MM.1S (cell line): ENCODE measurements around the gene PLA2G6.

Source experiments
- DNase-seq: peaks from one replicate; pipeline ENCODE4 v3.0.0-alpha.2; 2015
- H2AFZ ChIP-seq: fragments of 300-600 bp; sonication (generic); 2 replicates; pipeline ENCODE4 v1.6.0; 2016; ENCODE audit warnings: antibody characterized with exemption, low read length
- H3F3A ChIP-seq: fragments of 300-600 bp; sonication (generic); 2 replicates; pipeline ENCODE4 v1.6.1; 2016; ENCODE audit warnings: mild to moderate bottlenecking, antibody characterized with exemption, low read length, moderate library complexity, mixed read lengths; ENCODE audit not compliant: insufficient read depth
- H3K27ac ChIP-seq: fragments of 300-600 bp; sonication (generic); 2 replicates; pipeline ENCODE4 v1.5.1; 2016; ENCODE audit warnings: mild to moderate bottlenecking, low read length
- H3K27me3 ChIP-seq: fragments of 300-600 bp; sonication (generic); replicated peaks from 2 replicates; pipeline ENCODE4 v1.6.0; 2016; ENCODE audit warnings: low read length; ENCODE audit not compliant: insufficient read depth
- H3K36me3 ChIP-seq: fragments of 300-600 bp; sonication (generic); replicated peaks from 2 replicates; pipeline ENCODE4 v1.6.1; 2016; ENCODE audit warnings: mild to moderate bottlenecking, low read length, mixed read lengths; ENCODE audit not compliant: insufficient read depth
- H3K4me1 ChIP-seq: fragments of 300-600 bp; sonication (generic); 2 replicates; pipeline ENCODE4 v1.6.1; 2016; ENCODE audit warnings: low read length, mixed read lengths
- H3K4me2 ChIP-seq: fragments of 300-600 bp; sonication (generic); 2 replicates; pipeline ENCODE4 v1.6.0; 2016; ENCODE audit warnings: low read depth, low read length
- H3K4me3 ChIP-seq: fragments of 300-600 bp; sonication (generic); 2 replicates; pipeline ENCODE4 v1.5.1; 2016; ENCODE audit warnings: low read length, mixed read lengths
- H3K79me2 ChIP-seq: fragments of 300-600 bp; sonication (generic); 2 replicates; pipeline ENCODE4 v1.6.1; 2016; ENCODE audit warnings: mixed run types, low read length, mixed read lengths
- H3K9ac ChIP-seq: fragments of 300-600 bp; sonication (generic); 2 replicates; pipeline ENCODE4 v1.6.1; 2016; ENCODE audit warnings: low read length, mixed read lengths
- H3K9me2 ChIP-seq: fragments of 300-600 bp; sonication (generic); replicated peaks from 2 replicates; pipeline ENCODE4 v1.6.1; 2016; ENCODE audit warnings: mild to moderate bottlenecking, low read length, mixed read lengths; ENCODE audit not compliant: insufficient read depth
- H3K9me3 ChIP-seq: fragments of 300-600 bp; sonication (generic); replicated peaks from 2 replicates; pipeline ENCODE4 v1.6.1; 2016; ENCODE audit warnings: mild to moderate bottlenecking, low read length, mixed read lengths; ENCODE audit not compliant: insufficient read depth
- H4K20me1 ChIP-seq: fragments of 300-600 bp; sonication (generic); 2 replicates; pipeline ENCODE4 v1.6.1; 2016; ENCODE audit warnings: mild to moderate bottlenecking, low read length, moderate library complexity, mixed read lengths; ENCODE audit not compliant: insufficient read depth
- CTCF ChIP-seq: fragments of 300-600 bp; sonication (generic); IDR thresholded peaks from 2 replicates; pipeline ENCODE4 v1.5.1; 2016; ENCODE audit warnings: antibody characterized with exemption, low read length, mixed read lengths
- EZH2 ChIP-seq: fragments of 300-600 bp; sonication (generic); optimal IDR thresholded peaks from 2 replicates; pipeline ENCODE3; 2017; ENCODE audit warnings: low read depth, mild to moderate bottlenecking, antibody characterized with exemption, low read length, mixed read lengths
- EZH2phosphoT487 ChIP-seq: fragments of 300-600 bp; sonication (generic); IDR thresholded peaks from 2 replicates; pipeline ENCODE4 v1.6.1; 2018; ENCODE audit warnings: antibody characterized with exemption, low read length

PLA2G6 gene

GRCh38 chr22:38201371-38201710, 19.7 kb upstream of the PLA2G6 start:
- no peaks in the 10 kb centered on the region for H3K9me2 ChIP-seq
- peak overlapping the region; percentile 43; the same call in 1 of the 2 replicates for H3K9ac ChIP-seq
- peak overlapping the region; percentile 48 for H3K4me3 ChIP-seq
- no peaks in the 10 kb centered on the region for H3K27me3 ChIP-seq
- H3F3A ChIP-seq = peaks cover 15% of the 10 kb centered on the region; the same call in 1 of the 2 replicates
- no peak overlapping the region for H3K27ac ChIP-seq
- peak overlapping the region; percentile 68 for H2AFZ ChIP-seq
- peaks cover 43% of the 10 kb centered on the region for H3K79me2 ChIP-seq
- H3K4me2 ChIP-seq = peak overlapping the region; percentile 70
- no peaks in the 10 kb centered on the region for H3K36me3 ChIP-seq
- no peaks in the 10 kb centered on the region for H3K9me3 ChIP-seq
- H3K4me1 ChIP-seq = peaks cover 26% of the 10 kb centered on the region
- no peak for DNase-seq
- no peak for TF ChIP-seq EZH2
- TF ChIP-seq EZH2phosphoT487 = no peak
- no peak for TF ChIP-seq CTCF
- no peaks in the 10 kb centered on the region for H4K20me1 ChIP-seq

GRCh38 chr22:38199826-38200559, 18.4 kb upstream of the PLA2G6 start:
- TF ChIP-seq EZH2 (no peak), EZH2phosphoT487 (no peak), CTCF (no peak)
- no peaks in the 10 kb centered on the region for H3K27me3 ChIP-seq
- H3K27ac ChIP-seq = peak overlapping the region; percentile 69; the same call in 1 of the 2 replicates
- no peak overlapping the region for H3K4me3 ChIP-seq
- H3F3A ChIP-seq = peaks cover 15% of the 10 kb centered on the region
- no peak overlapping the region for H2AFZ ChIP-seq
- no peaks in the 10 kb centered on the region for H3K9me3 ChIP-seq
- no peaks in the 10 kb centered on the region for H3K36me3 ChIP-seq
- H3K9me2 ChIP-seq = no peaks in the 10 kb centered on the region
- H3K4me2 ChIP-seq = peak overlapping the region; percentile 51; the same call in 1 of the 2 replicates
- no peaks in the 10 kb centered on the region for H4K20me1 ChIP-seq
- H3K9ac ChIP-seq = no peak overlapping the region
- H3K4me1 ChIP-seq = peaks cover 28% of the 10 kb centered on the region
- DNase-seq = no peak
- peaks cover 30% of the 10 kb centered on the region for H3K79me2 ChIP-seq

- H3K4me1 ChIP-seq = peaks cover 29% of the 10 kb centered on the region
- no peak overlapping the region for H3K9ac ChIP-seq
- no peak overlapping the region for H3K4me2 ChIP-seq
- no peak overlapping the region for H3K4me3 ChIP-seq
- peaks cover 8% of the 10 kb centered on the region for H3F3A ChIP-seq
- no peak for TF ChIP-seq CTCF
- TF ChIP-seq EZH2 = no peak
- no peak for TF ChIP-seq EZH2phosphoT487
- no peaks in the 10 kb centered on the region for H3K27me3 ChIP-seq
- H3K36me3 ChIP-seq = no peaks in the 10 kb centered on the region
- no peaks in the 10 kb centered on the region for H3K9me2 ChIP-seq
- H3K79me2 ChIP-seq = 0 out of 2 replicates have a peak, but pooled peaks cover under 1% of the 10 kb centered on the region
- no peak for DNase-seq
- no peaks in the 10 kb centered on the region for H4K20me1 ChIP-seq
- H2AFZ ChIP-seq = no peak overlapping the region
- H3K27ac ChIP-seq = no peak overlapping the region
- no peaks in the 10 kb centered on the region for H3K9me3 ChIP-seq
These were observed 15.3 kb upstream of the PLA2G6 start for GRCh38 chr22:38196791-38197419.
